Neuron (in vitro differentiated cells): ENCODE results near the gene CEACAM4.
"Not testable (repeated sequence)": the region's sequence is repeated elsewhere in the genome, so short reads cannot be mapped to it uniquely, and the experiment has no call there.

Source experiments
- H2AFZ ChIP-seq: one replicate; pipeline ENCODE4 v1.6.1; 2013; ENCODE audit warnings: low read depth, mild to moderate bottlenecking, inconsistent platforms, low read length, moderate library complexity
- H3K27me3 ChIP-seq: one replicate; pipeline ENCODE4 v1.6.1; 2013; ENCODE audit warnings: low read length; ENCODE audit not compliant: insufficient read depth
- H3K36me3 ChIP-seq: one replicate; pipeline ENCODE4 v1.6.1; 2013; ENCODE audit warnings: low read length; ENCODE audit not compliant: insufficient read depth
- H3K4me1 ChIP-seq: one replicate; pipeline ENCODE4 v1.6.1; 2013; ENCODE audit warnings: low read length; ENCODE audit not compliant: insufficient read depth
- H3K4me3 ChIP-seq: 2 replicates; pipeline ENCODE4 v1.5.1; 2013; ENCODE audit warnings: mild to moderate bottlenecking, low read length, moderate library complexity
- H3K9me3 ChIP-seq: one replicate; pipeline ENCODE4 v1.6.1; 2013; ENCODE audit warnings: low read length

Gene CEACAM4

GRCh38 chr19:41626877-41627276, at the start of gene CEACAM4:
TSS of gene CEACAM4 (minus strand) at chr19:41627074. CDS start at chr19:41626963, 111 bp downstream.
- Histone ChIP-seq H2AFZ (no peak within 1 kb of the TSS), H3K9me3 (no peaks in the 10 kb centered on the region), H3K4me3 (no peak within 1 kb of the TSS), H3K36me3 (no peaks in the 10 kb centered on the region), H3K27me3 (peaks cover 27% of the 10 kb centered on the region), H3K4me1 (no peaks in the 10 kb centered on the region)

GRCh38 chr19:41671486-41671885, 44.6 kb upstream of the CEACAM4 start:
- no peaks in the 10 kb centered on the region for H3K36me3 ChIP-seq
- H2AFZ ChIP-seq: no peak overlapping the region
- H3K4me3 ChIP-seq: no peak overlapping the region
- H3K27me3 ChIP-seq: peaks cover 14% of the 10 kb centered on the region
- H3K4me1 ChIP-seq: no peaks in the 10 kb centered on the region
- no peaks in the 10 kb centered on the region for H3K9me3 ChIP-seq

- H3K9me3 ChIP-seq: peaks cover 3% of the 10 kb centered on the region
- H3K4me3 ChIP-seq: no peak overlapping the region
- no peaks in the 10 kb centered on the region for H3K36me3 ChIP-seq
- H2AFZ ChIP-seq: no peak overlapping the region
- H3K4me1 ChIP-seq: no peaks in the 10 kb centered on the region
- peaks cover 12% of the 10 kb centered on the region for H3K27me3 ChIP-seq
Measured at GRCh38 chr19:41670755-41671154, 43.9 kb upstream of the CEACAM4 start.

GRCh38 chr19:41668315-41668714, 41.4 kb upstream of the CEACAM4 start:
- Histone ChIP-seq H3K36me3 (no peaks in the 10 kb centered on the region), H2AFZ (no peak overlapping the region), H3K9me3 (peaks cover 3% of the 10 kb centered on the region), H3K4me3 (no peak overlapping the region), H3K4me1 (no peaks in the 10 kb centered on the region), H3K27me3 (peaks cover 3% of the 10 kb centered on the region)

GRCh38 chr19:41666075-41666474, 39.2 kb upstream of the CEACAM4 start:
- Histone ChIP-seq H3K36me3 (no peaks in the 10 kb centered on the region), H3K4me3 (no peak overlapping the region), H2AFZ (no peak overlapping the region), H3K27me3 (no peaks in the 10 kb centered on the region), H3K9me3 (peaks cover 3% of the 10 kb centered on the region), H3K4me1 (no peaks in the 10 kb centered on the region)

GRCh38 chr19:41657157-41657556, 30.3 kb upstream of the CEACAM4 start:
- no peak overlapping the region for H3K4me3 ChIP-seq
- no peaks in the 10 kb centered on the region for H3K27me3 ChIP-seq
- no peaks in the 10 kb centered on the region for H3K4me1 ChIP-seq
- H3K36me3 ChIP-seq: no peaks in the 10 kb centered on the region
- no peak overlapping the region for H2AFZ ChIP-seq
- no peaks in the 10 kb centered on the region for H3K9me3 ChIP-seq

- not testable (repeated sequence) for H3K36me3 ChIP-seq, H3K9me3 ChIP-seq, H3K4me1 ChIP-seq, H2AFZ ChIP-seq, H3K4me3 ChIP-seq, H3K27me3 ChIP-seq
Measured at GRCh38 chr19:41656756-41657155, 29.9 kb upstream of the CEACAM4 start.

GRCh38 chr19:41652250-41652649, 25.4 kb upstream of the CEACAM4 start:
- H3K36me3 ChIP-seq: no peaks in the 10 kb centered on the region
- H3K9me3 ChIP-seq: no peaks in the 10 kb centered on the region
- peaks cover 7% of the 10 kb centered on the region for H3K27me3 ChIP-seq
- no peak overlapping the region for H2AFZ ChIP-seq
- no peaks in the 10 kb centered on the region for H3K4me1 ChIP-seq
- no peak overlapping the region for H3K4me3 ChIP-seq

- Histone ChIP-seq H3K4me1 (no peaks in the 10 kb centered on the region), H3K27me3 (peaks cover 7% of the 10 kb centered on the region), H3K4me3 (no peak overlapping the region), H3K9me3 (no peaks in the 10 kb centered on the region), H2AFZ (no peak overlapping the region), H3K36me3 (no peaks in the 10 kb centered on the region)
Measured at GRCh38 chr19:41649827-41650226, 23.0 kb upstream of the CEACAM4 start.

GRCh38 chr19:41646589-41647204, 19.8 kb upstream of the CEACAM4 start:
- H3K36me3 ChIP-seq: no peaks in the 10 kb centered on the region
- H3K27me3 ChIP-seq: peaks cover 7% of the 10 kb centered on the region
- no peak overlapping the region for H3K4me3 ChIP-seq
- H3K9me3 ChIP-seq: no peaks in the 10 kb centered on the region
- H2AFZ ChIP-seq: no peak overlapping the region
- H3K4me1 ChIP-seq: no peaks in the 10 kb centered on the region

GRCh38 chr19:41641879-41642485, 15.1 kb upstream of the CEACAM4 start:
- no peaks in the 10 kb centered on the region for H3K36me3 ChIP-seq
- H3K4me3 ChIP-seq: no peak overlapping the region
- no peak overlapping the region for H2AFZ ChIP-seq
- H3K9me3 ChIP-seq: no peaks in the 10 kb centered on the region
- H3K4me1 ChIP-seq: no peaks in the 10 kb centered on the region
- H3K27me3 ChIP-seq: no peaks in the 10 kb centered on the region

- Histone ChIP-seq H3K4me1 (no peaks in the 10 kb centered on the region), H3K4me3 (no peak overlapping the region), H3K36me3 (no peaks in the 10 kb centered on the region), H3K27me3 (no peaks in the 10 kb centered on the region), H2AFZ (no peak overlapping the region), H3K9me3 (no peaks in the 10 kb centered on the region)
Measured at GRCh38 chr19:41638641-41639081, 11.8 kb upstream of the CEACAM4 start.

GRCh38 chr19:41637484-41637883, 10.6 kb upstream of the CEACAM4 start:
- Histone ChIP-seq H3K4me1 (no peaks in the 10 kb centered on the region), H3K36me3 (no peaks in the 10 kb centered on the region), H3K4me3 (no peak overlapping the region), H2AFZ (no peak overlapping the region), H3K9me3 (no peaks in the 10 kb centered on the region), H3K27me3 (no peaks in the 10 kb centered on the region)
